Activated T-cell treated with anti-CD3 and anti-CD28 coated beads, Interleukin-2, amount 50 U/mL, for 24 hours (primary cell): ENCODE measurements around the gene SAMD7.

Source experiments
- DNase-seq: peaks from one replicate; pipeline ENCODE4 v3.0.0-alpha.2; 2020
- H3K27ac Mint-ChIP-seq: 2 replicates; pipeline ENCODE4 v1.8.0; 2020; ENCODE audit warnings: mild to moderate bottlenecking, mixed read lengths
- H3K27me3 Mint-ChIP-seq: 2 replicates; pipeline ENCODE4 v1.8.0; 2020; ENCODE audit warnings: mixed read lengths
- H3K36me3 Mint-ChIP-seq: 2 replicates; pipeline ENCODE4 v1.8.0; 2020; ENCODE audit warnings: low read depth, mixed read lengths
- H3K4me1 Mint-ChIP-seq: 2 replicates; pipeline ENCODE4 v1.8.0; 2020; ENCODE audit warnings: low read depth, mixed read lengths
- H3K4me3 Mint-ChIP-seq: 2 replicates; pipeline ENCODE4 v1.8.0; 2020; ENCODE audit warnings: mild to moderate bottlenecking, moderate library complexity, mixed read lengths
- H3K9me3 Mint-ChIP-seq: 2 replicates; pipeline ENCODE4 v1.8.0; 2020; ENCODE audit warnings: mixed read lengths

The SAMD7 gene

GRCh38 chr3:169891886-169892285, 19.5 kb upstream of the SAMD7 start:
- no peaks in the 10 kb centered on the region for H3K36me3 Mint-ChIP-seq
- DNase-seq: no peak
- H3K4me3 Mint-ChIP-seq: no peak overlapping the region
- H3K27me3 Mint-ChIP-seq: no peaks in the 10 kb centered on the region
- H3K27ac Mint-ChIP-seq: no peak overlapping the region
- H3K4me1 Mint-ChIP-seq: no peaks in the 10 kb centered on the region
- no peaks in the 10 kb centered on the region for H3K9me3 Mint-ChIP-seq

GRCh38 chr3:169894110-169894509, 17.3 kb upstream of the SAMD7 start:
- Mint-ChIP-seq H3K9me3 (no peaks in the 10 kb centered on the region), H3K36me3 (no peaks in the 10 kb centered on the region), H3K27ac (no peak overlapping the region), H3K27me3 (no peaks in the 10 kb centered on the region), H3K4me1 (no peaks in the 10 kb centered on the region), H3K4me3 (no peak overlapping the region)
- DNase-seq: no peak

DNA sequence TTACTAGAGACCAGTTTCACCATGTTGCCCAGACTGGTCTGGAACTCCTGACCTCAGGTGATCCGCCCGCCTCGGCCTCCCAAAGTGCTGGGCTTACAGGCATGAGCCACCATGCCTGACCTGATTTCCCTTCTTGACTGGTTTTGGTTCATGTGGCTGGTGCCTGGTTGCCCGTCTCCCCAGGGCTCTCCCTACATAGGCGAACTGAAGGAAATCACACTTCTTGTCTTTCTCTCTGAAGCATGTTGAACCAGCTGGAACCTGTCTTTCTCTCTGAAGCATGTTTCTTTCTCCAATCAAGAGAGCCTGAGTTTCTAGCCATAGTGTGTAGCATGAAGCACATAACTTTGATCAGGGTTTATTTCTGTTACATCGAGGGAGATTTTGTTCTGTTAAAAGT, 16.3 kb upstream of the SAMD7 start:
- H3K9me3 Mint-ChIP-seq: peaks cover 3% of the 10 kb centered on the region
- H3K27me3 Mint-ChIP-seq: no peaks in the 10 kb centered on the region
- H3K4me3 Mint-ChIP-seq: no peak overlapping the region
- DNase-seq: no peak
- H3K27ac Mint-ChIP-seq: no peak overlapping the region
- no peaks in the 10 kb centered on the region for H3K4me1 Mint-ChIP-seq
- no peaks in the 10 kb centered on the region for H3K36me3 Mint-ChIP-seq

DNA sequence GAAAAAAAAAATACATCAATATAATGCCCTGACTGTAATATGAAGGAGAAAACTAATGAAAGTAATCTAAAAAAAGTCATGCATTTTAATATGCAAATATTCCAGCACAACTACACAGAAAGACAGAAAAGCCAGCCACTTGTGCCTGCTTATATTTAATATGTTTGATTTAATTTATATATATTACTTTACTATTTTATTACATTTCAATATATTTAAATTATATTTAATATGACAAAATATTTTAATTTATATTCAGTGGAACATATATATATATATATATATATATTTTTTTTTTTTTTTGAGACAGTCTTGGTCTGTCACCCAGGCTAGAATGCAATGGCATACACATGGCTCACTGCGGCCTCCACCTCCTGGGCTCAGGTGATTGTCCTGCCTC, 14.1 kb upstream of the SAMD7 start:
- H3K4me1 Mint-ChIP-seq: no peaks in the 10 kb centered on the region
- H3K27ac Mint-ChIP-seq: no peak overlapping the region
- H3K4me3 Mint-ChIP-seq: no peak overlapping the region
- H3K27me3 Mint-ChIP-seq: no peaks in the 10 kb centered on the region
- no peak for DNase-seq
- peaks cover 5% of the 10 kb centered on the region for H3K36me3 Mint-ChIP-seq
- H3K9me3 Mint-ChIP-seq: peaks cover 19% of the 10 kb centered on the region

GRCh38 chr3:169901453-169901852, 9.9 kb upstream of the SAMD7 start:
- Mint-ChIP-seq H3K27me3 (peaks cover 3% of the 10 kb centered on the region), H3K36me3 (peaks cover 5% of the 10 kb centered on the region), H3K9me3 (peaks cover 24% of the 10 kb centered on the region), H3K27ac (no peak overlapping the region), H3K4me3 (no peak overlapping the region), H3K4me1 (no peaks in the 10 kb centered on the region)
- no peak for DNase-seq

GRCh38 chr3:169905404-169905803, 6.0 kb upstream of the SAMD7 start:
- H3K27me3 Mint-ChIP-seq: peaks cover 3% of the 10 kb centered on the region
- peaks cover 17% of the 10 kb centered on the region for H3K9me3 Mint-ChIP-seq
- peaks cover 5% of the 10 kb centered on the region for H3K36me3 Mint-ChIP-seq
- no peaks in the 10 kb centered on the region for H3K4me1 Mint-ChIP-seq
- H3K27ac Mint-ChIP-seq: no peak overlapping the region
- DNase-seq: no peak
- no peak overlapping the region for H3K4me3 Mint-ChIP-seq

DNA sequence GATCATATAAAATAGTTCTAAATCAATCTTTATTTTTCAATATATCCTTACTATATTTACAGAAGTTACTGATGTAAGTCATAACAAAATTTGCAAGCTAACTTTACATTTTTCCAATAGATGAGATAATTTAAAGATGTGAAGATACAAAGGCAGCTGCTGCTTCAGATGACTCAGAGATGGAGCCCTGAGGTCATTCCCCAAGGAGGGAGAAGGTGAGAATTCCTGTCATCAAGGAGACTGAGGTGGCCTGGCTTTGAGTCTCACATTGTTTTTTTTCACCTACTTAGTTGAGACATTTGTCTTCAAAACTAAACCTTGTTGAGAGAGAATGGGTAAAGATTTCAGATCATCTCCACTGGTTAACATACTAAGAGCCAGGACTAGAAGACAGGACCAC, 3.9 kb upstream of the SAMD7 start:
- no peaks in the 10 kb centered on the region for H3K36me3 Mint-ChIP-seq
- H3K9me3 Mint-ChIP-seq: peaks cover 5% of the 10 kb centered on the region
- no peak overlapping the region for H3K27ac Mint-ChIP-seq
- H3K27me3 Mint-ChIP-seq: peaks cover 3% of the 10 kb centered on the region
- no peak overlapping the region for H3K4me3 Mint-ChIP-seq
- no peak for DNase-seq
- H3K4me1 Mint-ChIP-seq: no peaks in the 10 kb centered on the region

- Mint-ChIP-seq H3K27ac (no peak overlapping the region), H3K36me3 (no peaks in the 10 kb centered on the region), H3K27me3 (peaks cover 3% of the 10 kb centered on the region), H3K4me3 (no peak overlapping the region), H3K9me3 (peaks cover 2% of the 10 kb centered on the region), H3K4me1 (no peaks in the 10 kb centered on the region)
- DNase-seq: no peak
These were observed 3.4 kb upstream of the SAMD7 start for GRCh38 chr3:169907944-169908343.

DNA sequence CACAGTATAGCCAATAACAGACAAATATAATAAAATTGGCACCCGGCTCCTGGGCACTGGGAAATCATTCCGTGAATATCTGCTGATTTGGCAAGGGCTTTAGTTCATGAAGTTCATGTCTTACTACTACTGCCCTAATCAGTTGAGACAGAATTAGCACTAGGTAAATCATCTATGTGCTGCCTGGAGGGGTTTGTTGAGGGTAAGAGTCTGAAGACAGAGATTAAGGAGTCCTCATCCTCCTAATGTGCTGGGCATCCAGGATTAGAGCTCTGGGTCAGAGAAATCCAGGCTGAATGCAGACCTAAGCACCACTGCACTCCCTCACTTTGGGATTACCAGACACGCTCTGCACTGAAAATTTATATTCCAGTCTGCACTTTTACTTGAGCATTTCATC, 2.0 kb downstream of the SAMD7 start:
- Mint-ChIP-seq H3K27me3 (no peaks in the 10 kb centered on the region), H3K4me1 (no peaks in the 10 kb centered on the region), H3K4me3 (no peak overlapping the region), H3K27ac (no peak overlapping the region), H3K36me3 (no peaks in the 10 kb centered on the region), H3K9me3 (no peaks in the 10 kb centered on the region)
- DNase-seq: no peak

GRCh38 chr3:169914321-169914720, 2.9 kb downstream of the SAMD7 start:
- H3K4me1 Mint-ChIP-seq: no peaks in the 10 kb centered on the region
- no peaks in the 10 kb centered on the region for H3K27me3 Mint-ChIP-seq
- DNase-seq: no peak
- H3K36me3 Mint-ChIP-seq: no peaks in the 10 kb centered on the region
- no peak overlapping the region for H3K27ac Mint-ChIP-seq
- no peak overlapping the region for H3K4me3 Mint-ChIP-seq
- no peaks in the 10 kb centered on the region for H3K9me3 Mint-ChIP-seq

GRCh38 chr3:169923189-169923588, 11.8 kb downstream of the SAMD7 start:
- no peak overlapping the region for H3K4me3 Mint-ChIP-seq
- no peaks in the 10 kb centered on the region for H3K4me1 Mint-ChIP-seq
- no peak for DNase-seq
- no peaks in the 10 kb centered on the region for H3K36me3 Mint-ChIP-seq
- no peak overlapping the region for H3K27ac Mint-ChIP-seq
- peaks cover 4% of the 10 kb centered on the region for H3K27me3 Mint-ChIP-seq
- H3K9me3 Mint-ChIP-seq: no peaks in the 10 kb centered on the region

GRCh38 chr3:169923831-169924230, 12.5 kb downstream of the SAMD7 start:
- no peaks in the 10 kb centered on the region for H3K36me3 Mint-ChIP-seq
- H3K4me1 Mint-ChIP-seq: no peaks in the 10 kb centered on the region
- DNase-seq: no peak
- no peak overlapping the region for H3K27ac Mint-ChIP-seq
- H3K4me3 Mint-ChIP-seq: no peak overlapping the region
- peaks cover 4% of the 10 kb centered on the region for H3K27me3 Mint-ChIP-seq
- H3K9me3 Mint-ChIP-seq: no peaks in the 10 kb centered on the region

- Mint-ChIP-seq H3K27ac (peak overlapping the region; percentile 42), H3K4me1 (peaks cover 3% of the 10 kb centered on the region), H3K4me3 (no peak overlapping the region), H3K9me3 (no peaks in the 10 kb centered on the region), H3K36me3 (no peaks in the 10 kb centered on the region), H3K27me3 (peaks cover 9% of the 10 kb centered on the region)
- DNase-seq: no peak
These were observed 18.6 kb downstream of the SAMD7 start for GRCh38 chr3:169929830-169930519.

DNA sequence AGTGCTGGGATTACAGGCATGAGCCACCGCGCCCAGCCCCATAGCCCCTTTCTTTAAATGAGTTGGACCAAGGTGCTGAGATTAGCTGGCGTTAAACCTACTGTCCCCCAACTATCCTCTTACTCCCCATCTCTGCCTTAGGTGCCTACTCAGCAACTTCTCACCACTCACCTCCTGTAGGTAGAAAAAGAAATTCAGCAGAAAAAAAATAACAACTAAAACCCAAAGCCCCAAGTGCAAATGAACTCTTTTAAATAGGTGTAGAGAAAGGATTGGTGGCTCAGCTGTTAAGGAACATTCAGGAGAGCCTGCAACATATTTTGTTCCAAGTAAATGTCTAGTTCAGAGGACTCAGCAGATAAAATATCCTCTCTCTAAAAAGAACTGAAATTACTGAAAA, 19.5 kb downstream of the SAMD7 start:
- H3K27me3 Mint-ChIP-seq: peaks cover 9% of the 10 kb centered on the region
- H3K27ac Mint-ChIP-seq: no peak overlapping the region
- DNase-seq: no peak
- H3K4me1 Mint-ChIP-seq: peaks cover 3% of the 10 kb centered on the region
- H3K4me3 Mint-ChIP-seq: no peak overlapping the region
- no peaks in the 10 kb centered on the region for H3K36me3 Mint-ChIP-seq
- no peaks in the 10 kb centered on the region for H3K9me3 Mint-ChIP-seq

DNA sequence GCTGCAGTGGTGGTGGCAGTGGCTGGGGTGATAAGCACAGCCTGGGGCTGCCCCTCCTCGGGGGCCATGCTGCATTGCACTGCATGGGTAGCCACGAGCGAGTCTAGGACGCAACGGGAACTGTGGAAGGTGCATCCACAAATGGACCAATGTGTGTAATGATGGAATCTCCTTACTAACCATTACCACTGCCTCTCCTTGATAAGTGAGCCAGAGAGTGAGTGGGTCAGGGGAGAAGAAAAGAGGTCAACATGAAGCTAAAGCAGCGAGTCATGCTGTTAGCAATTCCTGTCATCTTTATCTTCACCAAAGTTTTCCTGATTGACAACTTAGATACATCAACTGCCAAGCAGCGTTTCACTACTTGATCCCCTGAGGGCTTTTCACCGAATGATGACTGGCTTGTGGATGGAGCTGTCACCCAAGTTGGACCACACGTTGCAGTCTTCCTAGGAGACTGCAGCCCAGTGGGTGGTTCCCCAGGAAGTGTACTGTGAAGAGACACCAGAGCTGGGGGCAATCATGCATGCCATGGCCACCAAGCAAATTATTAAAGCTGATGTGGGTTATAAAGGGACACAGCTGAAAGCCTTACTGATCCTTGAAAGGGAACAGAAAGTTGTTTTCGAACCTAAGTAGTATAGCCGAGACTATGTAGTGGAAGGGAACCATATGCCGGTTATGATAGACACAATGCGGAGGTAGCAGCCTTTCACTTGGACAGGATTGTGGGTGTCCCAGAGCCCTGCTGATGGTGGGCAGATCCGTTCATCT, 20.6 kb downstream of the SAMD7 start:
- H3K9me3 Mint-ChIP-seq: no peaks in the 10 kb centered on the region
- H3K36me3 Mint-ChIP-seq: no peaks in the 10 kb centered on the region
- no peak overlapping the region for H3K4me3 Mint-ChIP-seq
- peaks cover 5% of the 10 kb centered on the region for H3K27me3 Mint-ChIP-seq
- no peak for DNase-seq
- H3K27ac Mint-ChIP-seq: no peak overlapping the region
- H3K4me1 Mint-ChIP-seq: peaks cover 3% of the 10 kb centered on the region
